Spleen (tissue), 11 donors: ENCODE results near the gene LCE1F. TPM values are rescaled to one million over a fixed set of nuclear protein-coding genes. Genes with fewer than 3 reads are reported as not detected.

Experiments
- DNase-seq: peaks from one replicate; pipeline ENCODE4 v3.0.0-alpha.2; 2020
- H3K27ac ChIP-seq, 8 donors: fragments of 200-600 bp; sonication (generic) in 7 of 8; 1 replicate in 4 of 8; 2 replicates in 4 of 8; pipeline versions ENCODE4 v1.5.0 to v1.8.0; 2016 to 2021; ENCODE audit warnings: inconsistent platforms in 4 of 8, mild to moderate bottlenecking in 4 of 8, moderate library complexity in 1 of 8
- H3K27me3 ChIP-seq, 7 donors: fragments of 200-600 bp; sonication (generic) in 6 of 7; replicated peaks in 1 of 7; 1 replicate in 4 of 7; 2 replicates in 3 of 7; pipeline versions ENCODE4 v1.5.0 to v1.8.0; 2016 to 2021; ENCODE audit warnings: inconsistent platforms in 3 of 7, mild to moderate bottlenecking in 1 of 7
- H3K36me3 ChIP-seq, 6 donors: fragments of 200-600 bp; sonication (generic) in 5 of 6; 1 replicate in 4 of 6; 2 replicates in 2 of 6; pipeline versions ENCODE4 v1.5.0 to v1.8.0; 2016 to 2021; ENCODE audit warnings: inconsistent platforms in 2 of 6
- H3K4me1 ChIP-seq, 6 donors: fragments of 200-600 bp; sonication (generic) in 5 of 6; 1 replicate in 3 of 6; 2 replicates in 3 of 6; pipeline versions ENCODE4 v1.5.0 to v1.8.0; 2016 to 2021; ENCODE audit warnings: inconsistent platforms in 3 of 6
- H3K4me3 ChIP-seq, 8 donors: fragments of 200-600 bp; sonication (generic) in 7 of 8; 1 replicate in 4 of 8; 2 replicates in 4 of 8; pipeline versions ENCODE4 v1.5.0 to v1.8.0; 2016 to 2021; ENCODE audit warnings: inconsistent platforms in 4 of 8, mild to moderate bottlenecking in 4 of 8, moderate library complexity in 2 of 8
- H3K9me3 ChIP-seq, 8 donors: fragments of 200-600 bp; sonication (generic) in 7 of 8; 1 replicate in 4 of 8; 2 replicates in 4 of 8; pipeline versions ENCODE4 v1.5.0 to v1.8.0; 2016 to 2021; ENCODE audit warnings: inconsistent platforms in 4 of 8
- POLR2A ChIP-seq, 3 donors: fragments of 450-650 bp; IDR thresholded peaks; one replicate each; pipeline ENCODE4 v1.5.1; 2017; ENCODE audit warnings: antibody characterized with exemption in 3 of 3, mild to moderate bottlenecking in 1 of 3
- POLR2AphosphoS5 ChIP-seq, 3 donors: sonication (generic); formaldehyde crosslinking; IDR thresholded peaks; one replicate each; pipeline ENCODE4 v1.5.1; 2017; ENCODE audit warnings: antibody characterized with exemption in 3 of 3
- WGBS, 5 donors: extraction: QIAGEN DNeasy Blood & Tissue Kit in 3 of 5; methylation state at CpG; one replicate each; pipeline versions ENCODE4 v1.1.5 to v1.1.7; 2013 to 2018; 5-methylcytosine and 5-hydroxymethylcytosine counted together
- intact Hi-C: fragments of 100-400 bp; cut with DNase I; formaldehyde crosslinking; loops from one replicate; pipeline ENCODE4 v1.15.0; 2023; ENCODE audit warnings: low total_unique reads
- polyA plus RNA-seq, 3 donors: library from polyadenylated mRNA; stranded (reverse); fragments of 200-250 nt; gene quantifications; one replicate each; pipeline ENCODE4 v1.2.1, GENCODE V29; 2013
- total RNA-seq, 7 donors: library from RNA; depleted of rRNA in 3 of 7; stranded (reverse); fragments of >200 nt in 3 of 7; fragmentation: NEBNext Ultra II Directional in 4 of 7; extraction: Animal tissue kit (Norgen Biotek cat#: 25700) in 4 of 7; gene quantifications; one replicate each; pipeline versions ENCODE4 v1.1.0 to v1.2.1, GENCODE V29; 2016 to 2021
- TF ChIP-seq, protein P1 (sequence below), 11 experiments: fragments of 200-600 bp in 7 of 11; fragments of 450-650 bp in 4 of 11; sonication (generic) in 4 of 11; IDR thresholded peaks in 8 of 11; conservative IDR thresholded peaks in 3 of 11; 1 replicate in 7 of 11; 2 replicates in 4 of 11; pipeline versions ENCODE4 v1.4.0 to v1.8.0; 2016 to 2021; ENCODE audit warnings: antibody characterized with exemption in 11 of 11, inconsistent platforms in 4 of 11, mild to moderate bottlenecking in 1 of 11
- donor health status: healthy with polysubstance abuse.
- donor health status: DM: no; HTN: no; CAD: no; lungs with moderate emphysema.
- donor health status: DM: no; HTN: no; CAD: no.
- donor health status: Bipolar disorder and iron deficiency.
- donor health status: healthy.
- donor health status: DM: no; HTN: no; CAD: no.
- donor health status: DM: yes; HTN: yes; CAD: no.

LCE1F gene
- total and polyA plus RNA-seq, 10 donors = not detected

DNA sequence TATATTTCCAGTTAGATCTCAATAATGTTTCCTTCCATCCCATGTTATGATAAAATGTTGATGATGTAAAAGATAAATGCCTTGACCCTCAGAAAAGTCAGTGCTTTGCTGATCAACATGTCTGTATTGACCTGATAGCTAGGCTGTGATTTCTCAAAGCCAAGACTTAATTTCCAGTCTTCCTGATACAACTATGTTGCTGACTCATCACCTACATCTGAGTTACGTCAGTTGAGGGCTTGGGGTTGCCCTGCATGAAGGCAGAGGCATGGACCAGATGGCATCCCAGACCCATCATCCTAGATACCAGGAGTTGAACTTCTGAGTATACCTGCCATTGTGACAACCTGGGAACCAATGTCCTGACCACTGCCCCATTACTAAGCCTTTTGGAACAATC, 26.4 kb downstream of the LCE1F start:
- Histone ChIP-seq H3K36me3 (no peaks in the 10 kb centered on the region), H3K4me1 (no peaks in the 10 kb centered on the region), H3K4me3 (no peak overlapping the region), H3K27ac (no peak overlapping the region), H3K27me3 (peaks cover 0 to 25% (median 0%) of the 10 kb centered on the region in 7 donors), H3K9me3 (no peaks in the 10 kb centered on the region)
- TF ChIP-seq POLR2AphosphoS5 (IDR thresholded peaks at IDR 0.05) (no peak), POLR2A (IDR thresholded peaks at IDR 0.05) (no peak)
- TF ChIP-seq, protein P1, sequence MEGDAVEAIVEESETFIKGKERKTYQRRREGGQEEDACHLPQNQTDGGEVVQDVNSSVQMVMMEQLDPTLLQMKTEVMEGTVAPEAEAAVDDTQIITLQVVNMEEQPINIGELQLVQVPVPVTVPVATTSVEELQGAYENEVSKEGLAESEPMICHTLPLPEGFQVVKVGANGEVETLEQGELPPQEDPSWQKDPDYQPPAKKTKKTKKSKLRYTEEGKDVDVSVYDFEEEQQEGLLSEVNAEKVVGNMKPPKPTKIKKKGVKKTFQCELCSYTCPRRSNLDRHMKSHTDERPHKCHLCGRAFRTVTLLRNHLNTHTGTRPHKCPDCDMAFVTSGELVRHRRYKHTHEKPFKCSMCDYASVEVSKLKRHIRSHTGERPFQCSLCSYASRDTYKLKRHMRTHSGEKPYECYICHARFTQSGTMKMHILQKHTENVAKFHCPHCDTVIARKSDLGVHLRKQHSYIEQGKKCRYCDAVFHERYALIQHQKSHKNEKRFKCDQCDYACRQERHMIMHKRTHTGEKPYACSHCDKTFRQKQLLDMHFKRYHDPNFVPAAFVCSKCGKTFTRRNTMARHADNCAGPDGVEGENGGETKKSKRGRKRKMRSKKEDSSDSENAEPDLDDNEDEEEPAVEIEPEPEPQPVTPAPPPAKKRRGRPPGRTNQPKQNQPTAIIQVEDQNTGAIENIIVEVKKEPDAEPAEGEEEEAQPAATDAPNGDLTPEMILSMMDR (IDR thresholded peaks at IDR 0.05 in 8 of 11, conservative IDR thresholded peaks at IDR 0.05 in 3 of 11) = no peak
- intact Hi-C loops = no loop called here
- WGBS, 5 donors = 57 to 71% (median 59%) methylated on average over 1 of the region's 1 CpG
- no peak for DNase-seq

DNA sequence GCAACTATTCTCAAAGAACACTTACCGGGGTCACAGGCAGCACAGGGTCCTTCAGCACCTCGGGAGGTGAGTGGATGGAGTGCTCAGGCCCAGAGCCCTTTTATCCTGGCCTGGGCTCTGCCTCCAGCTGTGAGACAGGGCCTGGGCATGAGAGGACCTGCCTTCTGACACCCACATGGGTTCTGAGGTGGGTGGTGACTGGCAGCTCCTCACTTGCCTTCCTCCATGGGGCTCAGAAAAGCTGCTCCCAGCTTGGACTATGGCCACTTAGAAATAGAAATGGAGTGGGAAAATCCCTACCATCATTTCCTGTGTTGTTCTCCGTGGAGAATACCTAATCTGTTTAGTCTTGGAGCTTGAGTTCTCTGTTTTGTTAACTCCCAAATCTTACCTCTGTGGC, 31.6 kb downstream of the LCE1F start, which contains the start of gene LCE1C:
Gene LCE1C, minus strand, starts transcription at position 76 of the 400 bp plus-strand sequence. CDS start 1,173 bp downstream, outside the sequence.
- Histone ChIP-seq H3K4me1 (no peaks in the 10 kb centered on the region), H3K27ac (no peak within 1 kb of the TSS), H3K9me3 (peaks cover 0 to 4% (median 0%) of the 10 kb centered on the region in 8 donors), H3K4me3 (no peak within 1 kb of the TSS), H3K27me3 (peaks cover 0 to 37% (median 0%) of the 10 kb centered on the region in 7 donors), H3K36me3 (no peaks in the 10 kb centered on the region)
- 49 to 69% (median 57%) methylated on average over 3 of the region's 3 CpGs for WGBS, 5 donors
- intact Hi-C loops = no loop called here
- DNase-seq = no peak
- TF ChIP-seq POLR2A (IDR thresholded peaks at IDR 0.05) = no peak
- TF ChIP-seq, protein P1 (IDR thresholded peaks at IDR 0.05 in 8 of 11, conservative IDR thresholded peaks at IDR 0.05 in 3 of 11) = no peak
- TF ChIP-seq POLR2AphosphoS5 (IDR thresholded peaks at IDR 0.05) = no peak

DNA sequence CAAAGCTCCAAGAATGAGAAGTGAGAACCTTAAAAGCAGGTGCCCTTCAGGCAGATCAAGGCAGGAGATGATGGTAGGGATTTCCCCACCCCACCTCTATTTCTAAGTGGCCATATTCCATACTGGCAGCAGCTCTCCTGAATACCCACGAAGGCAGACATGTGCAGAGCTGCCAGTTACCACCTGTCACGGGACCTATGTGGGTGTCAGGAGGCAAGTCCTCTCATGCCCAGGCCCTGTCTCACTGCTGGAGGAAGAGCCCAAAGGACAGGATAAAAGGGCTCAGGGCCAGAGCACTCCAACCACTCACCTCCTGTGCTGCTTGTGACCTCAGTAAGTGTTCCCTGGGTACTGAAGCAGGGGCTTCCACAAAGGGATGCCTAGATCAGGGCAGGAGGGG, 36.1 kb downstream of the LCE1F start:
- TF ChIP-seq POLR2AphosphoS5 (IDR thresholded peaks at IDR 0.05) (no peak), POLR2A (IDR thresholded peaks at IDR 0.05) (no peak)
- TF ChIP-seq, protein P1 (IDR thresholded peaks at IDR 0.05 in 8 of 11, conservative IDR thresholded peaks at IDR 0.05 in 3 of 11) = no peak

DNA sequence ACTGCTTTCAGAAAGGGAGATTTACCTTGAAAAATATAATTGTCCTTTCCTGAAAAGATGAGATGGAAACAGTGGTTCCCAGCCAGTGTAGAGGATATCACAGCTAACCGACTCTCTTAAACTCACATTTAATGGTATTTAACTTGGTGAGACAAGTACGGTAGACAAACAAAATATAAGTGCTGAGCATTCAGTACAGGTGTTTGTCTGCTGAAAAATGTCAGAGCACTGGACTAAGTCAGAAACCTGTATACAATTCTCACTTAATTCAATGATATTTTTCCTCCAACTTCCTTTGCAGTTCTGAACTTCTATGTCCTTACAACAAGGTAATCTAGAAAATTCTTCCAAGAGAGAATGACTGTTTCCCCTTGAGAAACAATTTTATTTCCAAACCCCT, 36.7 kb downstream of the LCE1F start, which contains the start of gene LCE1B:
Gene LCE1B, plus strand, starts transcription at position 301 of the 400 bp plus-strand sequence. CDS start 476 bp downstream, outside the sequence.
- intact Hi-C loops = no loop called here
- WGBS, 5 donors = 67 to 93% (median 88%) methylated on average over 2 of the region's 2 CpGs
- Histone ChIP-seq H3K27me3 (peaks cover 0 to 19% (median 0%) of the 10 kb centered on the region in 7 donors), H3K4me3 (no peak within 1 kb of the TSS), H3K9me3 (peaks cover 0 to 7% (median 0%) of the 10 kb centered on the region in 8 donors), H3K36me3 (no peaks in the 10 kb centered on the region), H3K4me1 (no peaks in the 10 kb centered on the region), H3K27ac (no peak within 1 kb of the TSS)
- no peak for DNase-seq
- TF ChIP-seq, protein P1 (IDR thresholded peaks at IDR 0.05 in 8 of 11, conservative IDR thresholded peaks at IDR 0.05 in 3 of 11) = no peak
- TF ChIP-seq POLR2AphosphoS5 (IDR thresholded peaks at IDR 0.05) = no peak
- TF ChIP-seq POLR2A (IDR thresholded peaks at IDR 0.05) = no peak

More for the DNA sequence above, 36.1 kb downstream of the LCE1F start:
- peaks cover 0 to 7% (median 0%) of the 10 kb centered on the region in 8 donors for H3K9me3 ChIP-seq
- no peak for DNase-seq
- H3K27me3 ChIP-seq = peaks cover 0 to 24% (median 0%) of the 10 kb centered on the region in 7 donors
- no peak overlapping the region for H3K27ac ChIP-seq
- WGBS, 5 donors = 63 to 81% (median 75%) methylated on average over 2 of the region's 2 CpGs
- H3K36me3 ChIP-seq = no peaks in the 10 kb centered on the region
- intact Hi-C loops = no loop called here
- no peak overlapping the region for H3K4me3 ChIP-seq
- H3K4me1 ChIP-seq = no peaks in the 10 kb centered on the region
